GM21515 (cell line): ENCODE data around the gene ATOH7.
"Not testable (repeated sequence)": the region's sequence is repeated elsewhere in the genome, so short reads cannot be mapped to it uniquely, and the experiment has no call there.

ENCODE experiments used
- ATAC-seq: cut with Tn5 transposase; IDR thresholded peaks from one replicate; pipeline ENCODE4 v1.9.1; 2021; ENCODE audit not compliant: unreplicated experiment

The ATOH7 gene

DNA sequence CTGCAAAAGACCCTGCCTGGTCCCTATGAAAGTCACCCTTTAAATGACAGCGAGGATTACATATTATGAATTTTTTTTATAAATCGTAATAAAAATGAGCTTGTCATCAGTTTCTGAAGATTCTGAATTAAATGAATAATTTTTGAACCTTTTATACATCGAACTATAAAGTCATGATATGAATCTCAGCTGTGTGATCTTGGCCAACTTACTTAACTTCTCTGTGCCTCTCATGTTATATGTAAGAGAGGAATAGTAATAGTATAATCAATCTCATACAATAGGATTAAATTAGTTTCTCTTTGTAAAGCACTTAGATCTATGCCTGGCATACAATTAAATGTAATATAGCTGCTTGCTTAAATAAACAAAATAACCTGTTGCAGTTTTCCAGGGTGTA, 5.3 kb upstream of the ATOH7 start:
- ATAC-seq, result no peak

- no peak for ATAC-seq
Observed at GRCh38 chr10:68235581-68235980, 3.7 kb upstream of the ATOH7 start.

GRCh38 chr10:68235111-68235510, 3.2 kb upstream of the ATOH7 start:
- ATAC-seq, result no peak

- no peak for ATAC-seq
Observed at GRCh38 chr10:68233046-68233445, 1.1 kb upstream of the ATOH7 start.

- peak; percentile 96 for ATAC-seq
Observed at GRCh38 chr10:68231106-68231816, 652 bp downstream of the ATOH7 start.

DNA sequence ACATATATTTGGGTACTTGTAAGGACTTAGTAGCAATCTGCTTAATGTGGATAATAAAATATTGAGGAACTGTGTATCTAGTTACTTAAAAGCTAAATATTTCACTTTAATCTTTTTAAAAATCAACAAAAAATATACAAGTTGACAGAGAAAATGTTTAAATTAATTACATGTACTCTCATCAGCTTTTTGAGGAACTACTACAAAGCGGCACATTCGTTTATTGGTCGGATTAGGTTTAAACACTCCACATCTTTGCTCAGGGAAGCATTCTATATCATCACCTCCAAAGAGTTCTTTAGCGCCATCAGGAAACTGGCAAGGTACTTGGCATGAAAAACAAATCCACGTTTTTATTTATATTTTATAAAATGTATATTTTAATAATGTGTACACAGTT, 1.6 kb downstream of the ATOH7 start:
- ATAC-seq, result no peak

DNA sequence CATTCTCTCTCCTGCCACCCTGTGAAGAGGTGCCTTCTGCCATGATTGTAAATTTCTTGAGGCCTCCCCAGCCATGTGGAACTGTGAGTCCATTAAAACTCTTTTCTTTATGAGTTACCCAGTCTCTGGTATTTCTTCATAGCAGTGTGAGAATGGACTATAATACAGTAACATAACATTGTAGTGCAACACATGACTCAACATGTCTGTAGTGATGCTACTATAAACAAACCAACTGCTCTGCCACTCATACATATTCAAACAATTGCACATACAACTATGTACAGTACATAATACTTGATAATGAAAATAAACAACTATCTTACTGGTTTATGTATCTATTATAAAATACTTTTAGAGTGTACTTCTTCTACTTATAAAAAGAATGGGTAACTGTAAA, 7.1 kb downstream of the ATOH7 start:
- ATAC-seq, result no peak

- ATAC-seq, result no peak
Observed at GRCh38 chr10:68223535-68224165, 8.3 kb downstream of the ATOH7 start.

- no peak for ATAC-seq
Observed at GRCh38 chr10:68222391-68222790, 9.5 kb downstream of the ATOH7 start.

GRCh38 chr10:68221196-68221595, 10.7 kb downstream of the ATOH7 start:
- ATAC-seq, result no peak

DNA sequence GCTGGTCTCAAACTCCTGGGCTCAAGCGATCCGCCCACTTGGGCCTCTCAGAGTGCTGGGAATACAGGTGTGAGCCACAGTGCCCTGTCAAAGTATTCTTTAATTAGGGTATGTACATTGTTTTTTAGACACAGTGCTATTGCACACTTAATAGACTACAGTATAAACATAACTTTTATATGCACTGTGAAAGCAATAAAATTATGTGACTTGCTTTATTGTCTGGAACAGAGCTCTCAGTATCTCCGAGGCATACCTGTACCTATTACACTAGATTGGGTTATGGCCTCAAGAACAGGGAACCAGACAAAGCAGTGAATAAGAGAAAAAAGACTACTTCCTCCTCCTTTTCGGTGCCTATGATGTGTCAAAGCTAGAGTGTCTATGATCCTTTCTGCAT, 13.1 kb downstream of the ATOH7 start:
- no peak for ATAC-seq

DNA sequence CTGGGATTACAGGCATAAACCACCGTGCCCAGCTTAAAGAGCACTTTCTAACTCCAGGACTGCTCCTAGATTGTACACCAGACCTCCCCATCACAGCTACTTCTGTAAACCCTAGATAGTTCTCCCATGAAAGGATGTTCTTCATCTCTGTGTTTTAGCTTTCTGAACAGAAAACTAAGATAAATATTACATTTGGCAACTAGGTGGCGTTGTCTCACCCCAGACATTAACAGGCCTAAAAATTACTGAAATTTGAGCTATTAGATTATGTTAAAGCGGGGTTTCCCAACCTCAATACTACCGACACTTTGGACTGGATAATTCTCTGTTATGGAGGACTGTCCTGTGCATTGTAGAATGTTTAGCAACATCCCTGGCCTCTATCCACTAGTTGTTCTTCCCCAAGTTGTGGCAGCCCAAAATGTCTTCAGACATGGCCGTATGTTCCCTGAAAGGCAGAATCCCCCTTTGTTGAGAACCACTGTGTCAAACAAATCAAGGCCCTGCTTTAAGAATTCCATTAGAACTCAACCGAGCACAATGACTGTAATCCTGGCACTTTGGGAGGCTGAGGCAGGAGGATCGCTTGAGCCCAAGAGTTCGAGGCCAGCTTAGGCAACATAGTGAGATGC, 19.1 kb downstream of the ATOH7 start:
- no peak for ATAC-seq

- ATAC-seq, result no peak
Observed at GRCh38 chr10:68211669-68212068, 20.2 kb downstream of the ATOH7 start.

- ATAC-seq, result no peak
Observed at GRCh38 chr10:68208424-68209042, 23.4 kb downstream of the ATOH7 start.

DNA sequence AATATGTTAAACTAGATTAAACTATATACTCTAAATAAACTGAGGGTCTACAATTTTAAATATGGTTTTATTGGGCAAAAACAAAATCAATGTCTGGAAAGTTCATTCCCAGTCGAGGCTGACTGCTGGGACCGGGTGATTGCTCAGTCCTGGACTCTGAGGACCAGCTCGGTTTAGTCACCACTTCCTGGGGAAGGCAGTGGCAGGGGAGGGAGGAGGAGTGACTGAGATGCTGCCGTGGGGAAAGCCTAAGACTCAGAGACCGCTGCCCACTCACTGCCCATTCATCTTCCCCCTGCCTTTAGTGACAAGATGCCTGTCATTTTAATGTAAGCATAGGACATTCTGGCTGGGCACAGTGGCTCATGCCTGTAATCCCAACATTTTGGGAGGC, 29.0 kb downstream of the ATOH7 start:
- no peak for ATAC-seq

DNA sequence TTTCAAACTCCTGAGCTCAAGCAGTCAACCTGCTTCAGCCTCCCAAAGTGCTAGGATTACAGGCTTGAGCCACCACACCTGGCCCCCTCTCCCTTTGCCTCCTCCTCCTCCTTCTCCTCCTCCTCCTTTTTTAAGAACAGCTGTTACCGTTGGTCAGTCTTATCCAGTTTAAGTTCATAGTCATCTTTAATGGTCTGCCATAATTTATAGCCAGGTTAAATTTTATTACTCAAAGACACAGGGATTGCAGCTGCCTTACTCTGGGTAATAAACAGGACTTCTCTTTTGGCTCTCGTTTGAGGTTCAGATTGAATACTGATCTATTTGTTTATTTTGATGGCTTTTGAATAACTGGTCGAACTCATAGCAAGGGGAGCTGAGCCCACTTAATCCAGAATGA, 35.2 kb downstream of the ATOH7 start:
- no peak for ATAC-seq

DNA sequence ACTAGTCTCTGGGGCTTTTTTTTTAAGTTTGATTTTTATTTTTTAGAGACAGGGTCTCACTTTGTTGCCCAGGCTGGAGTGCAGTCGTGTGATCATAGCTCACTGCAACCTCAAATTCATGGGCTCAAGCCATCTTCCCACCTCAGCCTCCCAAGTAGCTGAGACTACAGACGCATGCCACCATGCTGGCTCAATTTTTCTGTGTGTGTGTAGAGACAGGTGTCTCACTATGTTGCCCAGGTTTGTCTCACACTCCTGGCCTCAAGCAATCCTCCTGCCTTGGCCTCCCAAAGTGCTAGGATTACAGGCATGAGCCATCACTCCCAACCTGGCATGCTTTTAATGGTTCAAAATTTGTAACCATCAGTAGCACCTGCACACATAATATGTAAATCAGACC, 36.1 kb downstream of the ATOH7 start:
- ATAC-seq, result not testable (repeated sequence)

- ATAC-seq, result no peak
Observed at GRCh38 chr10:68194290-68194689, 37.6 kb downstream of the ATOH7 start.

DNA sequence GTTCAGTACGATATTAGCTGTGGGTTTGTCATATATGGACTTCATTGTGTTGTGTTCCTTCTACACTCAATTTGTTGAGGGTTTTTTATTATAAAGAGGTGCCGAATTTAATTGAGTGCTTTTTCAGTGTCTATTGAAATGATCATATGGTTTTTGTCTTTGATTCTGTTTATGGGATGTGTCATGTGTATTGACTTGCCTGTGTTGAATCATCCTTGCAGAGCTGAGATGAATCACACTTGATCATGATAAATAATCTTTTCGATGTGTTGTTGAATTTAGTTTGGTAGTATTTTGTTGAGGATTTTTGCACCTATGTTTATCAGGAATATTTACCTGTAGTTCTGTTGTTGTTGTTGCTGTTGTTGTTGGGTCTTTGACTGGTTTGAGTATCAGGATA, 39.8 kb downstream of the ATOH7 start:
- ATAC-seq, result no peak

GRCh38 chr10:68188835-68189234, 43.1 kb downstream of the ATOH7 start:
- ATAC-seq, result no peak

- no peak for ATAC-seq
Observed at GRCh38 chr10:68185085-68185484, 46.8 kb downstream of the ATOH7 start.

GRCh38 chr10:68184546-68184945, 47.4 kb downstream of the ATOH7 start:
- ATAC-seq, result no peak
